DMS53 treated with DMSO at 0.1 percent for 48 hours (cell line): ENCODE measurements around the gene CYP2R1.
A peak's percentile ranks its signal among the peaks of the same experiment; 100 is the strongest.
"Not testable (repeated sequence)": the region's sequence is repeated elsewhere in the genome, so short reads cannot be mapped to it uniquely, and the experiment has no call there.

Experiments
- DNase-seq: peaks from one replicate; lab custom pipeline; 2025; ENCODE audit not compliant: unreplicated experiment; lab: John Stamatoyannopoulos, UW

CYP2R1 gene

GRCh38 chr11:14892577-14892976 lies 546 bp upstream of the CYP2R1 start:
- DNase-seq = no peak

- DNase-seq = peak; percentile 89
Measured at GRCh38 chr11:14891143-14892035, 642 bp downstream of the CYP2R1 start.

- no peak for DNase-seq
Measured at GRCh38 chr11:14886513-14886912, 5.5 kb downstream of the CYP2R1 start.

GRCh38 chr11:14884667-14885273 lies 7.3 kb downstream of the CYP2R1 start:
- DNase-seq = no peak

- DNase-seq = not testable (repeated sequence)
Measured at GRCh38 chr11:14883683-14884082, 8.3 kb downstream of the CYP2R1 start.

- DNase-seq = no peak
Measured at GRCh38 chr11:14882196-14882595, 9.8 kb downstream of the CYP2R1 start.

GRCh38 chr11:14881576-14882193 lies 10.3 kb downstream of the CYP2R1 start:
- DNase-seq = no peak

GRCh38 chr11:14875163-14875562 lies 16.9 kb downstream of the CYP2R1 start:
- no peak for DNase-seq

GRCh38 chr11:14873632-14874031 lies 18.4 kb downstream of the CYP2R1 start:
- no peak for DNase-seq

GRCh38 chr11:14872032-14872431 lies 20.0 kb downstream of the CYP2R1 start:
- DNase-seq = no peak

GRCh38 chr11:14863775-14864174 lies 28.3 kb downstream of the CYP2R1 start:
- not testable (repeated sequence) for DNase-seq

- peak; percentile 21 for DNase-seq
Measured at GRCh38 chr11:14861680-14862079, 30.4 kb downstream of the CYP2R1 start.

- DNase-seq = no peak
Measured at GRCh38 chr11:14860511-14860910, 31.5 kb downstream of the CYP2R1 start.

- DNase-seq = no peak
Measured at GRCh38 chr11:14858404-14858803, 33.6 kb downstream of the CYP2R1 start.

GRCh38 chr11:14857621-14858020 lies 34.4 kb downstream of the CYP2R1 start:
- no peak for DNase-seq

GRCh38 chr11:14855890-14856289 lies 36.1 kb downstream of the CYP2R1 start:
- no peak for DNase-seq

- DNase-seq = no peak
Measured at GRCh38 chr11:14854057-14854456, 38.0 kb downstream of the CYP2R1 start.

GRCh38 chr11:14852571-14853177 lies 39.4 kb downstream of the CYP2R1 start:
- peak; percentile 36 for DNase-seq

GRCh38 chr11:14842002-14842401 lies 50.0 kb downstream of the CYP2R1 start:
- DNase-seq = no peak

- DNase-seq = no peak
Measured at GRCh38 chr11:14835496-14836492, 56.2 kb downstream of the CYP2R1 start.
